ENCODE data around the gene SELE.

Gene SELE, protein sequence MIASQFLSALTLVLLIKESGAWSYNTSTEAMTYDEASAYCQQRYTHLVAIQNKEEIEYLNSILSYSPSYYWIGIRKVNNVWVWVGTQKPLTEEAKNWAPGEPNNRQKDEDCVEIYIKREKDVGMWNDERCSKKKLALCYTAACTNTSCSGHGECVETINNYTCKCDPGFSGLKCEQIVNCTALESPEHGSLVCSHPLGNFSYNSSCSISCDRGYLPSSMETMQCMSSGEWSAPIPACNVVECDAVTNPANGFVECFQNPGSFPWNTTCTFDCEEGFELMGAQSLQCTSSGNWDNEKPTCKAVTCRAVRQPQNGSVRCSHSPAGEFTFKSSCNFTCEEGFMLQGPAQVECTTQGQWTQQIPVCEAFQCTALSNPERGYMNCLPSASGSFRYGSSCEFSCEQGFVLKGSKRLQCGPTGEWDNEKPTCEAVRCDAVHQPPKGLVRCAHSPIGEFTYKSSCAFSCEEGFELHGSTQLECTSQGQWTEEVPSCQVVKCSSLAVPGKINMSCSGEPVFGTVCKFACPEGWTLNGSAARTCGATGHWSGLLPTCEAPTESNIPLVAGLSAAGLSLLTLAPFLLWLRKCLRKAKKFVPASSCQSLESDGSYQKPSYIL

DNA sequence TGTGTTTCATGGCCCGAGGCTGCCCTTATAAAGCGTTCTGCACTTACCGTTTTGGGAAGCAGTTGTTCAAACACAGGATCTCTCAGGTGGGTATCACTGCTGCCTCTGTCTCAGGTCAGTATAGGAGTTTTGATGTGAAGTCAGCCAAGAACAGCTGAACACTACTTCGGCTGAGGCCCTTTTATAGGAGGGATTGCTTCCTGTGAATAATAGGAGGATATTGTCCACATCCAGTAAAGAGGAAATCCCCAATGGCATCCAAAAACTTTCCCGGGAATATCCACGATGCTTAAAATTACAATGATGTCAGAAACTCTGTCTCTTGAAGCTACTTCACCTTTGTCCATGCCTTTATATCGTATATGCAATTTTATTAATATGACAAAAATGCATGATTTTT is at the start of gene SELE:
TSS of gene SELE (minus strand) at position 156 of the 400 bp plus-strand sequence. CDS start 467 bp downstream, outside the sequence.
- DNase-seq, result no peak

DNA sequence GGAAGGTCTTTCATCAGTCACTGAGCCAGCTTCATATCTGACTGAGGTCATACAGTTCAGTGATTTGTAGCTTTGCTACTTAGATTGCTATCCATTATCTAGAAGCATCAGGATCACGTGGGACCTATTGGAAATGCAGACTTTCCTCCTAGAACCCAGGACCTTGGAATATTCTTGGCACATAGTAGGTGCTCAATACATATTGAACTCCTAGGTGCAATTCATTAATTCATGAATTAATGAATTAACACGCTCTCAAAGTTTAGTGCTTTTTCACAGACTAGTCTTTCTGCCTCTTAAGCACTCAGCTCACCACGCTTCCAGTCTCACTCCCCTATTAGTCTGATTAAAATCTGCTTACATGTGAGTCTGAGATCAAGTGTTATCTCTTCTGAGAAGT is 48.7 kb upstream of the SELE start:
- DNase-seq, result no peak

DNA sequence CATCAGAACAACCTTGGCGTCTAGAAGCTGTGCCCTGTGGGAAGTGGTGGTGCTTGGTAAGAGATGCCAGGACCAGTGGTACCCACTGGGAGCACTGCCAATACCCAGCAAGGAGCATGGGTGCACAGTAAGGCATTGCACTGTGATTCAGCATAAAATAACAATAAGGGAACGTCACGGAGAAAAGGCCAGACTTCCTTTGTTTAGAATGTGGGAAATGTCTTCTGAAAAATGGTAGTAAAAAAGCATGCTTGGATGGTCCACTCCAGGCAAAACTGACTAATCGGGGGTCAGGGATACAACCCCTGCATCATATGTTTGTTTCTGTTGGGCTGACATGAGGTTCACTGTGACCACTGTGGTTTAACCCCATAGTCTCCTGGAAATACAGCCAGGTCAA is 46.1 kb upstream of the SELE start:
- no peak for DNase-seq

DNA sequence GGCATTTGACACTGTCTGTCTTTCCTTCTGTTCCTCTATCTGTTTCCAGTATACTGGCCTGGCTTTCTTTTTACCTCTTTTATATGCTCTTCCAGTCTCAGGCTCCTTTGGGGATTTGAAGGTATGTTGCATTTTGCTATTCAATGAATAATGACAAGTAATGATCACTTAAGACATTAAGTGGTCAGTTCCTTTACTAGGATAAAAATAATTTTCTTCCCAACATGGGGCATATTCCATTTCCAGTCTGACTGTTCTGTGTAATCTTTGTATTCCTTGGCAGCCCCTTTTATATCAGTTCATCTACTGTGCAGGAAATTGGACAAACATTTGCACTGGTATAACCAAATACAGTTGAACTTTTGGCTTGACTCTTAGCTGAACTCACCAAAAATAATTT is 45.3 kb upstream of the SELE start:
- no peak for DNase-seq

DNA sequence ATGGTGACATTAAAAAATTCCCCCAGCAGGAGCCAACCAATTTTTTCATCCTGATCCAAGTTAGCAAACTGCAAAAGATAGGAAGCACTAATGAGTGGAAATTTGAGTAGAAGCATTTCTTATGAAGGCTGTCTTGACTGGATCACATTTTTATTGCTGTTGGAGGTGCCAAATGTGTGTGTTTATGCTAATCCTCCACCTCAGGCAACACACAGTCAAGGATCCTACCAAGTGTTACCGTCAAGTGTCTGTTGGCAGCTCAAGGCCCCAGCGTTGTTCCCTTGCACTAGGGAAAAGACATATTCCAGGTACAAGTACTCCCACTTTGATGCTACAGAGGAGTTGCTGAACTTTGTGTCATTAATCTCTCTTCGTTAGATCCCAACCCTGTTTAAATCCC is 42.6 kb upstream of the SELE start:
- no peak for DNase-seq

DNA sequence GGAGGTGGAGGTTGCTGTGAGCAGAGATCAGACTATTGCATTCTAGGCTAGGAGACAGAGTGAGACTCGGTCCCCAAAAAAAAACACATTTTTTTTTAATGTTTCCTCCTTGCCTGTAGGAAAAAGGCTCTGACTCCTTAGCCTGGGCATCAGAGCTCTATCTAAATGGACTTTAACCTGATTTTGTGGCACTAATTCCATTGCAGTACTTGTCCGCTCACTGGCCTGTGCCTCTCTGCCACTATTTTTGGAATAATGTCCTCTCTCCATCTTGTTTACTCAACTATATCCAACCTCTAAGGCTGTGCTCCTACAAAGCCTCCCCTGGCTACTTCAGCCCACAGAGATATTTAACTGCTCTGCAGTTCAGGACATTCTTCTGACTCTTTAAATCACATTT is 34.3 kb upstream of the SELE start:
- DNase-seq, result no peak

DNA sequence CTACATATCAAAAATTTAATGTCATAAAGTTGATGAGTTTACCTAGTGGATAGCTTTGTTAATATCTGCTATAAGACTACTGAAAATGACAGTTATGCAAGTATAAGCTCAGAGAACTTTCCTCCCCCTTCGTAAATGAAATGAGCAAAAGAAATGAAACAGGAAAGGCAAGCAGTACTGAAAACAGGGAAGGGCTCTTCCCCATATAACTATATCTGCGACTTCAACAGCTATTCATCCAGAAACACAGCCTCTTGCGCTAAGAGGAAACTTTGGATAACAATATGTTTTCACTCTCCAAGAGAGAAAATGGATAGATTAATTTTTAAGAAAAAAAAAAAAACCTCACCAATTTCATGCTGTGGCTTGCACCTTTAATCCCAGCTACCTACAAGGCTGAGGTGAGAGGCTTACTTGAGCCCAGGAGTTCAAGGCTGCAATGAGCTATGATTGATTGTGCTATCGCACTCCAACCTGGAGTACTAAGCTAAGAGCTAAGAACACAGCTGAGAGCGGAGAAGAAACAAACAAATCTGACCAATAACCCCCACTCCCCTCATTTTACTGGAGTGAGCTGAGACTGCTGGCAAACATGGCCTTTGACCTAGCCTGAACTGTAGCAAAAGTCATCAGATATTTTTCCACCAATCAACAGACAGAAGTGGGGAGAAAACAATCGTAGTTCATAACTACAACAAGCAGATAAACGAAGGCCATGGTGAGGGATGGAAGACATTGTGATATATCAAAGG is 31.9 kb upstream of the SELE start:
- DNase-seq, result no peak

DNA sequence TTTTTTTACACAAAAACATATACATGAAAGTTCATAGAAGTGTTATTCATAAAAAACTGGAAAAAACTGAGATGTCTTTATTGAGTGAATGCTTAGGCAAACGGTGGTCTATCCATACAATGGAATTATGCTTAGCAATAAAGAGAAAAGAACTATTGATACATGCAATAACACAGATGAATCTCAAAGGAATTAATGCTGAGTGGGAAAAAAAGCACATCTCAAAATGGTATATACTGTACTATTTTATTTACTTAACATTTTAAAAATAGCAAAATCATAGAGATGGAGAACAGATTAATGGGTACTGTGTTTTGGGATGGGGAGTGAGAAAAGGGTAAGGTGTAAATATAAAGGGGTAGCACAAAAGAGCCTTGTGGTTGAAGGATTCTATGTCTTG is 31.0 kb upstream of the SELE start:
- no peak for DNase-seq

DNA sequence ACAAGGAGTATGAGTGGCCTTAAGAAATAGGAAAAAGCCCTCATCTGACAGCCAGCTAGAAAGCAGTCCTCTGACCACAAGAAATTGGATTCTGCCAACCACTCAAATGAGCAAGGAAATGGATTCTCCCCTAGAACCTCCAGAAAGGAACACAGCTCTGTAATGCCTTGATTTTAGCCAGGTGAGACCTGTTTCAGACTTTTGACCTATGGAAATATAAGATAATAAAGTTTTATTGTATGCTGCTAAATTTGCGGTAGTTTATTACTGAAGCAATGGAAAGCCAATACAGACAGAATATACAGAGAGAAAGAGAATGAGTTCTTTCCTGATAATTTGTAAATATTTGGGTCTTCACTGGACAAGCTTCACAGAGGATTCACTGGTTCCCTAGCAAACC is 28.8 kb upstream of the SELE start:
- no peak for DNase-seq

DNA sequence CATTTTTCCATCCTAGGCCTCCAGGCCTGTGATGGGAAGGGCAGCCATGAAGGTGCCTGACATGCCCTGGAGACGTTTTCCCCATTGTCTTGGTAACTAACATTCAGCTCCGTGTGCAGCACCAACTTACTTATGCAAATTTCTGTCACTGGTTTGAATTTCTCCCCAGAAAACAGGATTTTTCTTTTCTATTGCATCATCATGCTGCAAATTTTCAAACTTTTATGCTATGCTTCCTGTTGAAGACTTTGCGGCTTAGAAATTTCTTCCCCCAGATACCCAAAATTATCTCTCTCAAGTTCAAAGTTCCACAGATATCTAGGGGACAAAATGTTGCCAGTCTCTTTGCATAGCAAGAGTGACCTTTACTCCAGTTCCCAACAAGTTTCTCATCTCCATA is 25.2 kb upstream of the SELE start:
- no peak for DNase-seq

DNA sequence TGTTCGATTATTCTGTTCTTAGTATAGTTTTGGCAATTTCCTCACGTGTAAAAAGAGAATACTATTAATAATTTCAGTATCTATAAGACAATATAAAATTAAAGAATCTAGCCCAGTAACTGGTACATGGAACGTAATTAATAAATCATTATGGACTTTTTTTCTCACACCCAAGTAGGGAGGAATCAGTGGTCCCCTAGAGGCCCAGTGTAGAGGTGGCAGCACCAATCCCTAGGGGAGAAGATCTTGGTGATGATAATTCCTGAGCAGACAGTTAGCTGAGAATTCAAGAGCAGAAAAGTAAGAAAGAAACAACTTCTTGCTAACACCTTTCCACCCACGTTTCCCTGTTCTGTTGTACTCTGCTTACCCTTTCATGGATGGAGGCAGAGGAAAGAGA is 19.7 kb upstream of the SELE start:
- DNase-seq, result no peak

DNA sequence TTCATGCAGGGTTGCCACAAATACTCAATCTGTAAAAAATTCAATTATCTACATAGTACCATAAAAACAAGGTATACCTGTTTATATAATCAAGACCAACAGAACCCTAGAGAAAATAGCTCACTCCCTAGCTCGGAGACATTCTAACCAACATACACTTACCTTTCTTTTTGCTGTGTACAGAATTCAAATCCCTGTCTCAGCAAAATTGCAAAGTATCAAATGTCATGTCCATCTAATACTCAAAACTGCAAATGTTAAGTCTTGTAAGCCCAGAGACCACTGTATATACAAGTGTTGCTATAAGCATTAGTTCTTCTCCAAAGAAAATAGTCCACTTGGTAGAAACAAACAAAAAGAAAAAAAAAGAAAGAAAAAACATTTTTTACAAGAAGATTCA is 16.2 kb upstream of the SELE start:
- no peak for DNase-seq

DNA sequence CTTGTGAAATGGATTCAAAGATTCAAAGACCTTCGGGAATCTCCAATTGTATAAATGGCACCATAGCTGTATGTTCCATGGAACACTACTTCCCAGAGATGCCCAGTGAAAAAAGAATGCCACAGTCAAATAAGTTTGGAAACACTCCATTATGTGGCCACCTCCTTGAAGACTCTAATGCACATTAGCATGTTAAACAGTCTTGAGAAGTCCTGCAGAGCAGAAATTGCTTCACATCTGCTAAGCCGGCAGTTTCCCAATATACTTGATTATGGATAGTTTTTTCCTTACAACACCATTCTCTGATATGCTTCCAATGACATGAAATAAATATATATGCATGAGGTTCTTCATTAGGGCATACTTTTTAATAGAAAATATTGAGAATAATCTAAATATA is 12.7 kb upstream of the SELE start:
- no peak for DNase-seq

DNA sequence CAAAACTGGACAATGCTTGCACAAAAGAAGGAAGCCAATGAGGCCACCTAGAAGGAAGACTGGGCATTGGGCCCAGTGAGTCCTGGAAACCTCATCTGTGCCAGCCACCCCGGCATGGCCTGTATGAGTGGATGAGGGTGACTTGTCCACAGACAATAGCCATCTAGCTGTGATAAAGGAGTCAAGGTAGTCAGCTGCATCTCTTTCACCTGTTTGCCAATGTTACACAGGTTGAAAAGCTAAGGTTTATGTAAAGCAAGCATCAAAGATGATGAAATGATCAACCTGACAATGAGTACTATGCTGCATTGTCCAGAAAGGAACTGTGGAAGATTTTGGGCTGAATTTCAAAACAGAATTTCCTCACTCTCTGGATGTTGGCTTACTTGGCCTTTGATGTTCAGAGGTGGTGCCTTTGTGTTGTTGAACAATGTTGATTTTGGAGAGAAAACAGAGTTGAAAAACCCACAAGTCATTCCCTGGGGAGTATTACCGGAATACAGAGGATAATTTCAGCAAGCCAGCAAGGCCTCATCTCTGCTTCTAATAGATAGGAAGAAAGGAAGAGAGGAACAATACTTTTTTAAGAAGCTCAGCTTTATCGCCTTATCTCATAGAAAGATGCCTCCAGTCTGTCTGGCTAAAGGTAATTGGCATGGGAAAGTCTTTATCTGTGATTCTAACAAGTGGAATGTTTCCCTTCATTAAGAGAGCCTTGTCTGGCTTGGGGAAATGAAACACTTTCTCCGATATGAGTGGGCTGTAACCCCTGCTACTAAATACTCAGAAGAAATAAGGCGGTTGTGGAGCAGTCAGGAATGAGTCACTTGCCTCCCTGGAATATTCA is 11.4 kb upstream of the SELE start:
- no peak for DNase-seq

DNA sequence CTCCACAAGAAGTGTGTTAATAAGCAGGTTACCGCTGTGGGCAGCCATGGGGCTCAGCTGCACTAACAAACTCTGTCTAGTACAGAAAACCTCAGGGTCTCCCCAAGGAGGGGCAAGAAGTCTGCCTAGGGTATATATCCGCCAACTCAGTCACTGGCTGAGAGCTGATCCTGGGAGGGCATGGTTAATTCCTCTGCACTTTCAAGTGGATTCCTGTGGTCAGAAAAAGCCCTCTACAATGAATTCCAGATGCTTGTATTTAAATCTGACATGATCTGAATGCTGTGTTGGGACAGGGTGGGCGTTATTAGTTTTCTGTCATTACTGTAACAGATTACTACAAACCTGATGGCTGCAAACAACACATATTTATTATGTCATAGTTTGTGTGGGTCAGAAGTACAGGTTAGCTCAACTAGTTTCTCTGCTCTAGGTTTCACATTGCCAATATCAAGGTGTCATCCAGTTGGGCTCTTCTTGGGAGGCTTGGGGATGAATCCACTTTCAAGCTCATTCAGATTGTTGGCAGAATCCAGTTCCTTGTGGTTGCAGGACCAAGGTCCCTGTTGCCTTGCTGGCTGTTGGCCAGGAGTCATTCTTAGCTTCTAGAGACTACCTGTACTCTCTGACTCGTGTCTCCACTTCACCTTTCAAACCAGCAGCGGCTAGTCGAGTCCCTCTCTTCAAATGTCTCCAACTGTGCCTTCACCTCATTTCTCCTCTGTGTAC is 8.0 kb upstream of the SELE start:
- no peak for DNase-seq

DNA sequence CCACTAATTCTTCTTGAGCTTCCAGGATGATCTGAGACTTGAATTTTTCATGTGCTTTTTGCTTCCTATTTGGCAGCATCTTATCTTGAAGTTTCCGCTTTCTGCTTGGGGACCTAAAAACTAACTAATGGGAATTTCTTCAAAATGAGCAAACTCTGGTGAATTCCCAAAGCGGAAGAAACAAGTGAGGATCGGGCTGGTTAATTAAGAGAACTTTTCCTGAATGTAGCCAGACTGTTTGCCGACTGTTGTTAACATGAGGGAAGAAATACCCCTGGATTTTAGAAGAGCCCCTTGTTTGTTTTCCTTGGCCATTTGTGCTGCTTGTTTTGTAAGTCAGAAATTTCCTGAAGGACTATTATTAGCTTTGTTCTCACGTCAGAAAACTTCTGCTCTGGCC is 6.1 kb upstream of the SELE start:
- no peak for DNase-seq

DNA sequence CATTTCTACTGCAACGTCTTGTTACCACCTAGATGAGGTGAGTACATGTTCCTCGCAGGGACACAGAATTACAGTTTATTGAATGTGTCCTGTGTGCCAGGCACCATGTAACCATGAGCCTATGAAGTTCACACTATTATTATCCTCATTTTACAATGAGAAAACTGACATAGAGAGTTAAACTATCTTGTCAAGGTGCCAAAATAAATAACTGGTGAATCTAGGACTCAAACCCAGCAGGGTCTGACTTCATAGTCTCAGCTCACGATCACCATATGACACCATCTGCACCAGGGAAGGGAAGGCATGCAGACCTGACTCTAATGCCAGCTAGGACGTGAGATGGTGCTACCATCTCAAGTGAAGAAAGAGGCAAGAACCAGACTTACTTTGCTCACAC is 2.4 kb downstream of the SELE start:
- no peak for DNase-seq

DNA sequence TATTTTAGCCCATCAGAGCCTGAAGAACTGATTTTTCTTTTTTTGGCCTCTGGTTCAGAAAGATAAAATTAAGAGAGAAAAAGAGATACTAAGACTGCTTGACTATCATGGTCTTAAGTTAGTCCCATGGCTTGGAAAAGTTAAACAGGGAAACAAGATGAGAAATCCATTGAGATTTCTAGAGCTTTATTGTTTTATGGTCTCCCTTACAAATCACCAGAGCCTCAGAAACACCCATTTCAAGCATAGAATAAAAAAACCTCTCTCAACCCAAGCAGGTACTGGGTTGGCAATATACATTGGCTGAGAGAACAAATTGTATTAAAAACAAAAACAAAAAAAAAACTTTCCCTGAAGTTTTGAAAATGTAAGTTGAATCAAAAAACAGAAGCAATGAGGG is 3.9 kb downstream of the SELE start:
- DNase-seq, result no peak

DNA sequence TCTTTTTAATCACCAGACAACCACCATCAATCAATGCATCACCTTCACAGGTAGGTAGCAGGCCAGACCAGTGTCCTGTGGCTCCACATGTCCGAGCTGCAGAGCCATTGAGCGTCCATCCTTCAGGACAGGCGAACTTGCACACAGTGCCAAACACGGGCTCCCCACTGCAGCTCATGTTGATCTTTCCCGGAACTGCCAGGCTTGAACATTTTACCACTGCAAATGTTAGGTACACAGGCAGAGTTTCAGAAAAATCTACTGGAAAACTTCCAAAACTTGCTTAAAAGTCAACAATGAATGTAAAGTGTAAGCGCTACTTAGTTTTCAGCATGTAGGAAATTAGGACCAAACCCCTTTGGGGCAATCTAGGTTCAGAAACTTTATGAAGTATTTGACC is 6.6 kb downstream of the SELE start:
- no peak for DNase-seq

DNA sequence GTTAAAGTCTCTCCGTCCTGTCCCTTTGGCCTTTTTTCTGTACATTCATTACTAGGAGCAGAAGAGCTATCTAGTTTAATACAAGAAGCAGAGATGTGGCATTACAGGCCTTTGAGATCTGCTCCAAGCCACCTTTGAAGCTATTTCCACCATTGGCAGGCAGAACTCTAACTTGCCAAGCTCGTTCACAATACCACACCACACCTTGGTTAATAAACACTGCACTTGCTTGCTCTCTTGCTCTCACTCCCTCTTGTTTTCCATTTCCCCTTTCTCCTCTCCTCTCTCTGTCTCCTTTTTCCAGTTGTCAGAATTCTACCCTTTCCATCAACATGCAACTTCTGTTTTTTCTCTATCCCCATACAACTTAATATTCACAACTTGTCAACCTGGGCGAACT is 7.0 kb downstream of the SELE start:
- no peak for DNase-seq

DNA sequence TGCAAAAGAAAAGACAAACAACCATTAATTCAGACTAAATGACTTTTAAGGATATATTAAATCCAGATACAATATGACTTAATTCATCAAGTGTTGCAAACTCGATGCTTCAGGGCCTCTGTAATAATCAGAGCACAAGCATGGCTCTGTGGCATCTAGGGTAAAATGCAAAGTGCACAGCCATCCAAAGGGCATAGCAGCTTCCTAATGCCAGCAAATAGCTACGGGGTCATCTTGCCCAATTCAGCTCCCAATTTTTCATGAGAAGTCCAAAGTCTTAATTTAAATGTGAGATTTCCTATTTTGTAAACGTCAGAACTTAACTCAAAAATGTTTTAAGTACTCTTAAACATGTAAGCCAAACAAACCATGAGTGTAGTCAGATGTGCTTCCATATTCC is 7.9 kb downstream of the SELE start:
- no peak for DNase-seq

DNA sequence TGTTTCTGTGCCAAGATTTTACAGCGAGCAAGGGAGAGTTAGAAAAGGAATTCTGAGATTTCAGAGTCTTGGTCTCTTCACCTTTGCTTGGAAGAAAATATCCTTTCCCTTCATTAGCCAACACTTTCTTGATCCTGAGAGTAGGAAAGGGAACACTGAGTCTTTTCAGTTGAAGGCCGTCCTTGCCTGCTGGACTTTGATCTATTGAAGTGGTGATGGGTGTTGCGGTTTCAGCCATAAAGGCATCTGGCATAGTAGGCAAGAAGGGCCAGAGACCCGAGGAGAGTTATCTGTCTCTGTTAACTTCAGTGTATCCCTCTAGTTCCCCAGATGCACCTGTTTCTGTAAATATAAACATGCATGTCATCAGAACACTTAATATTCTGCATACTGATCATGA is 9.7 kb downstream of the SELE start:
- no peak for DNase-seq

DNA sequence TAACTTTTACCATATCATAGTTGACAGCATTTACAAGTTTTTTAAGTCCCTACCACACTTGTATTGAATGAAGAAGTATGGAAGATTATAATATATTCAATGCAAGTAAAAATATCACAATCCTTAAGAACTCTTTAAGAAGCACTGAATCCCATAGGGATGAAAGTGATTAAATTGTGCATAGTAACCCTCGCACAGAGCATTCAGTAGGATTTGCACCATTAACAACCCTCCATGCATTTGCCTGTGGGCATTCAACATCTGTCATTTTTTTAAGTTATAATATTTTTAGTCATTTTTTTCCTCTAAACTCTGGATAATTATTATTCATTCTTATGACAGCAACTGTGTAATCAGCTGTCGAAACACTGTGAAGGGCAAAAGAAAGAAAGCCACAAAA is 10.1 kb downstream of the SELE start:
- DNase-seq, result no peak
